ENCODE measurements around the gene LRIF1.
"Not testable (repeated sequence)": the region's sequence is repeated elsewhere in the genome, so short reads cannot be mapped to it uniquely, and the experiment has no call there.

LRIF1 gene, protein sequence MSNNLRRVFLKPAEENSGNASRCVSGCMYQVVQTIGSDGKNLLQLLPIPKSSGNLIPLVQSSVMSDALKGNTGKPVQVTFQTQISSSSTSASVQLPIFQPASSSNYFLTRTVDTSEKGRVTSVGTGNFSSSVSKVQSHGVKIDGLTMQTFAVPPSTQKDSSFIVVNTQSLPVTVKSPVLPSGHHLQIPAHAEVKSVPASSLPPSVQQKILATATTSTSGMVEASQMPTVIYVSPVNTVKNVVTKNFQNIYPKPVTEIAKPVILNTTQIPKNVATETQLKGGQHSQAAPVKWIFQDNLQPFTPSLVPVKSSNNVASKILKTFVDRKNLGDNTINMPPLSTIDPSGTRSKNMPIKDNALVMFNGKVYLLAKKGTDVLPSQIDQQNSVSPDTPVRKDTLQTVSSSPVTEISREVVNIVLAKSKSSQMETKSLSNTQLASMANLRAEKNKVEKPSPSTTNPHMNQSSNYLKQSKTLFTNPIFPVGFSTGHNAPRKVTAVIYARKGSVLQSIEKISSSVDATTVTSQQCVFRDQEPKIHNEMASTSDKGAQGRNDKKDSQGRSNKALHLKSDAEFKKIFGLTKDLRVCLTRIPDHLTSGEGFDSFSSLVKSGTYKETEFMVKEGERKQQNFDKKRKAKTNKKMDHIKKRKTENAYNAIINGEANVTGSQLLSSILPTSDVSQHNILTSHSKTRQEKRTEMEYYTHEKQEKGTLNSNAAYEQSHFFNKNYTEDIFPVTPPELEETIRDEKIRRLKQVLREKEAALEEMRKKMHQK
- 7.8 to 22.7 reads per million in 2 donors for total RNA-seq

DNA sequence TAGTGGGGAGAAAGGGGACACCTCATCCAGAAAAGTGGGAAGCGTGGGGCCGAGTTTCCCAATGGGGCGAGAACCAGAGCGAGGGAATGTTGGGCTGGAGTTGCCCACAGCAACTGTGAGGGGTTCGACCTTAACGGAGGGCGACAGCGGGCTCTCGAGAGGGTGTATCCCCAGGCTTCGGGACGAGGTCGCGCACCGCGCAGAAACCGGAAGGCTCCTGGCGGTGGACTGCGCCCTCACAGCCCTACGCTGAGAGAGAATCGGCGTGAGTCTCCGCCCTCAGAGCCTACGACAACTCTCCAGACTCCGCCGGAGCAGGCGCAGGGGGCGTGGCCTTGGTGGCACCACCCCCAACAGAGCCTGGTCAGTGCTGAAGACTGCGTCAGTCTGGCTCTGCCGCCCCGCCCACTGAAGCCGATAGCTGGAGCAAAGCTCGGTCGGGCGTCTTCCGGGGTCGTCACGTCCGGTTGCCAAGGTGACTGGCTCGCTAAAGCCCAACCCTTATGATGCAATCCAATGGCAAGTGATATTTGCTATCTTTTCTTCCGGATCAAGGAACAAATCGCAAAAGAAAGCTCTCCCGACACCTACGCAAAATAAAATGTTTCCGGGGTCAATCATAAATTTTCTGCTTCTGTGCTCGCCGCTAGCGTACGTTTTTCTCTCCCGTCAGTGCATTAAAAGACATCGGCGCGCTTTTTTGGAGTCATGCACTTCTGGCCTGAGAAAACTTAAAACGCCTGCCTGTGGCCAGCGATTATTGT, at the start of gene LRIF1:
Gene LRIF1, minus strand, starts transcription at position 232 of the 764 bp plus-strand sequence. CDS start 234 bp downstream, outside the sequence.
- DNase-seq: peak; percentile 99 to 100 (median 100)

DNA sequence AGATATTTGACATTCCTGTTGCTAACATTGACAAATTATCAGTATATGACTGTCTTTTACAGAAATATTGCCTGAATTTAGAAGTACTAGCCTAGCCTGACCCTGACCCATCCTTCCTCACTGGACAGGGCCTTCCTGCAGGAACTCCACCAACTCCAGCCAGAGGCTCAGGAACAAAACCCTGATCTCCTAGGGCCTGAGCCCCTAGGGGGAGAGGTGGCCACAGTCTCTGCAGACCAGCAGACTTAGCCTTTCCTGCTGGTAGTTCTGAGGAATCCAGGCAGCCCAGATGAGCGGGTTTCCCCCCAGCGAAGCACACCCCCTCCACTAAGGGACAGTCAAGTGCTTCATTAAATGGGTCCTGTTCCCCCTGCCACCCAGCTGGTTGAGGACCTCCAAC, 44.3 kb upstream of the LRIF1 start:
- DNase-seq: no peak

DNA sequence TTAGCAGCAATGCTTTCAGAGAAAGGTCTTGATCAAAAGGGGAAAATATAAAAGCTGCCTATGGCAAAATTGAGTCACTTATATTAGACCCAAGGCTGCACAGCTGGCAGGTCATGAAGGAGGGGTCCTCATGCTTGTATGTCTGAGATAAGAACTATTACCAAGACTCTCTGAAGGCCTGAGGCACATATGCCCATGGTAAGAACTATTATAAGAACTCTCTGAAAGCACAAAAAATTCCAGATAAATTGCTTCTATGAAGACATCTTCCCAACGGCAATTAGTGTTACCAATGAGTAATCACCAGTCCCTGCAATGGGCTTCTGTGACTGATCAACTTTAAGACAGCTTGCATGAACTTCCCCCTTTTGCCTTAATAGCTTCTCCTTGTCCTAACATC, 42.8 kb upstream of the LRIF1 start:
- no peak for DNase-seq

DNA sequence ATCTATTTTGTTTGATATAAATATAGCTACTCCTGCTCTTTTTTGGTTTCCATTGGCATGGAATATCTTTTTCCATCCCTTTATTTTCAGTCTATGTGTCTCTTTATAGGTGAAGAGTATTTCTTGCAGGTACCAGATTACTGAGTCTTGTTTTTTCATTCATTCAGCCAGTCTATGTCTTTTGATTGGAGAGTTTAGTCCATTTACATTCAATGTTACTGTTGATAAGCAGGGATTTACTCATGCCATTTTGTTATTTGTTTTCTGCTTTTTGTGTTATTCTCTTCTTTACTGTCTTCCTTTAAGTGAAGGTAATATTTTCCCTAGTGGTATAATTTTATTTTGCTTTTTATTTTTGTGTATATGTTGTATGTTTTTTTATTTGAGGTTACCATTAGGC, 35.9 kb upstream of the LRIF1 start:
- DNase-seq: not testable (repeated sequence)

DNA sequence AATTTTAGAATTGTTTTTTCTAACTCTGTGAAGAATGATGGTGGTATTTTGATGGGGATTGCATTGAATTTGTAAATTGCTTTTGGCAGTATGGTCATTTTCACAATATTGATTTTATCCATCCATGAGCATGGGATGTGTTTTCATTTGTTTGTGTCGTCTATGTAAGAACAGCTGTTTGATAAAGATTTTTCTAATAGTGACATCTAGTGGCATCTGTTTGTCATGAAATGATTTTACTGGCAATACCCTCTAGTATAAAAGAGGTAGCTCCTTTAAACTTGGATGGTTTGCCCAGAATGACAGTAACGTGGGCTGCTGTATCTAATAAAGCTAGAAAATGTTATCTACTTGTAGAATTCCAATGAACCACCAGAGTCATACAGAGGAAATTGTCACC, 28.6 kb upstream of the LRIF1 start:
- peak in 2 of 5 experiments; percentile 19 to 56 for DNase-seq

DNA sequence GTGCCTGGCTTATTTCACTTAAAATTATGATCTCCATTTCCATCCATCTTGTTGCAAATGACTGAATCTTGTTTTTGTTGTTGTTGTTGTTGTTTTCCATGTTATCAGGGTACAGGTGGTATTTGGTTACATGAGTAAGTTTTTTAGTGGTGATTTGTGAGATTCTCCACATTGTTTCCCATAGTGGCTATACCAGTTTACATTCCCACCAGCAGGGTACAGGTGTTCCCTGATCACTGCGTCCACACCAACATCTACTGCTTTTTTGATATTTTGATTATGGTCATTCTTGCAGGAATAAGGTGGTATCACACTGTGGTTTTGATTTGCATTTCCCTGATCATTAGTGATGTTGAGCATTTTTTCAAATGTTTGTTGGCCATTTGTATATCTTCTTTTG, 27.6 kb upstream of the LRIF1 start:
- not testable (repeated sequence) for DNase-seq

DNA sequence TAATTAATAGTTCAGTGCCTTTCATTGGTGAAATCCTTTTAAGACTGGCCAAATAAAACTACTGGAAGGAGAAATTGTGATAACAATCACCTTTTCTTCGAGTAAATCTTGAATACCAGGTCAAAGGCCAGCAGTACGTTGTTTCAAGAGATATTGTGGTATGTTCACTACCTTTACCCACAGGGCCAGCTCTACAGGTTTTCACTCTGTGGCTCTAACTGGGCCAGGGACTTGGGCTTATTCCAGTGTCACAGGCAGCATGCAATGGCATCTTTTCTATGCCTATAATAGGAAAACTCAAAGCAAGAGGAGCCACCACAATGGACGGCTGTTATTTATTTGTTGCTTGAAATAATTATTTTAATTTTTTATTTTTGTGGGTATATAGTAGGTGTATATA, 26.8 kb upstream of the LRIF1 start:
- DNase-seq: no peak

DNA sequence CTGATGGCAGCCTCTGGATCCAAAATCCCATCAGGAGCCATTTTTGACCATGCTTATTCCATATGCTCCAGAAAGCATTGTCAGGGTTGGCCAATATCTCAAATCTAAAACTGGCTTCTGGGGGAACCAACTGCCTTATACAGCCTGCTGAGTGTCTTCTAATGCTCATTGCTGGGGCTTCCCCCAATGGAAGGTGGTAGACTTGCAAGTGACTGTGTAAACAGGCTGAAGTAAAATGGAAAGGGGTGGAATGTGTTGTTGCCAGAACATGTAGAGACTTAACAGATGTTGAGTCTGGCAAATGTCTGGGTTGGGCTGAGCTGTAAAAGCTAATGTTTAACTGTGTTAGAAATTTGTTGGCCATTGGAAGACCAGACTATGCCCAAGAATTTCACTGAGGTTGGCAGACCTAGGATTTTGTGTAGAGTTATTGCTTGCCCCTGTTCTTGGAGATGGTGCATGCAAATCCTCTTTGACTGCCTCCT, 22.7 kb upstream of the LRIF1 start:
- no peak for DNase-seq

DNA sequence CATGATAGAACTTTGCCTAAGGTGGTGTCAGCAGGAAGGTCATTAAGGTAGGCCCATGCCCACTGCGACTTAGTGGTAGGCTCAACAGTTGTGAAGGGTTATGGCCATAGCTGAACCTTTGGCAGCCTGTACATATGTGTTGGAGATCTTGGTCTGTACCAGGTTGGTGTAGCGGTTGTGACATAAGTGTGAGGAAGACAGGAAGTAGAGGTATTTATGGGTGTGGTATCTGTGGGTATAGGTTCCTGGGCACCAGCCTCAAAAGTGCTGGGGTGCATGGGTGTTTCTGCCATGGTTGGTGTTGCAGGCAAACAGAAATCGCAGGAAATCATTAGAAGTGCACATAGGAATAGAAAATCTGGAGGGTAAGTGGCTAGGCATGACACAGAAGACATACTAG, 18.6 kb upstream of the LRIF1 start:
- peak in 2 of 5 experiments; percentile 67 to 73 for DNase-seq

DNA sequence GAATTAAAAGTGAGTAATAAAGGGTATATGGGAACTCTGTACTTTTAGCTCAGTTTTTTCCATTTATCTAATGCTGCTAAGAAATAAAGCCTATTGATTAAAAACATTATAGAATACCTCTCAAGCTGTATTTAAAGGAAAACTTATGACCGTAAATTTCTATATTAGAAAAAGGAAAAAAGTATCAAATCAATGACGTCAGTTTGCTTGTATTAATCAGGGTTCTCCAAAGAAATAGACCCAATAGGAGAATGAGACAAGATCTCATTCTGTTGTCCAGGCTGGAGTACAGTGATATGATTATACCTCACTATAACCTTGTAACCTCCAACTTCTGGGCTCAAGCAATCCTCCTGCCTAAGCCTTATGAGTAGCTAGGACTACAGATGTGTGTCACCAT, 15.4 kb upstream of the LRIF1 start:
- no peak for DNase-seq

DNA sequence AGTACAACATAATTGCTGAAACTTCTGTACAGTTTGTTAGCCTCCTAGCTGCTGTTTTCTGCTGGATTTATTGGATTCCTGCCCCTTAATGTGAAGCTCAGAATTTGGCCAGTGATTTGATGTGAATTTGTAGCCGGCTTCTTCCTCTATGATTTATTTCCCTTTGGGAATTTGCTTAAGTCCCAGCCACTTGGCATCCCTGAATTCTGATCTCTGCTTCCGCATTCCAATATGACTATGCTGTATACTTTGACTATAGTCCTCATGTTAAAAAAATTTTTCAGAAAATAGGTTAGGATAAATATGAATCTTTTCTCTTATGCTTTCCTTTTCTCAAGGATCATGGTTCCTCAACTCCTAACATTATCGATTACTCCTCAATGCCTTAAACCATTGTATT, 12.4 kb upstream of the LRIF1 start:
- DNase-seq: no peak

DNA sequence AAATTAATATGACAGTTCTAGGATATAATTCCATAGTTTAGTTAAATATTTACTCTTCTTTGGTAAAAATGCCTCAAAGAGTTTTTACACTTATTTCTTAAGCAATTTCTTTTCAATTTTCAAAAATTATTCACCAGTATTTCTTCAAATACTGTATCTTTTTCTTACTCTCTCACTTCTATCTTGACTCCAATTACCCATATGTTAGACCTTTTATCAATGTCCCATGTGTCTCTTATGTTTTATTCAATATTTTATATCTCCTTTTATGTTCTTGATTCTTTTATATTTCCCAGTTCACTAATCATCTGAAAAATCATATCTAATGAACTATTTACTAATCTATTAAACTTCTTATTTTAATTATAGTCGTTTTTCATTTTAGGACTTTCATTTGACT, 11.5 kb upstream of the LRIF1 start:
- DNase-seq: no peak

DNA sequence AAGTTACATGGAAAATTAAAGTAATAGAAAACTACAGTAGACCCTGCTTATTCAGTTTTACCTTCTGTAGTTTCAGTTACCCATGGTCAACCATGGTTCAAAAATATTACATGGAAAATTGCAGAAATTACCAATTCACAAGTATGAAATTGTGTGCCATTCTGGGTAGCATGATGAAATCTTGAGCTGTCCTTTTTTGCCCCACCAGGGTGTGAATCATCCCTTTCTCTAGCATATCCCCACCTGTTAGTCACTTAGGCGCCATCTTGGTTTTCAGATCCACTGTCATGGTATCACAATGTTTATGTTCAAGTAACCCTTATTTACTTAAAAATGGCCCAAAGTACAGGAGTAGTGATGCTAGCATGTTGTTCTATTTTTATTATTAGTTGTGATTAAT, 3.5 kb upstream of the LRIF1 start:
- no peak for DNase-seq

DNA sequence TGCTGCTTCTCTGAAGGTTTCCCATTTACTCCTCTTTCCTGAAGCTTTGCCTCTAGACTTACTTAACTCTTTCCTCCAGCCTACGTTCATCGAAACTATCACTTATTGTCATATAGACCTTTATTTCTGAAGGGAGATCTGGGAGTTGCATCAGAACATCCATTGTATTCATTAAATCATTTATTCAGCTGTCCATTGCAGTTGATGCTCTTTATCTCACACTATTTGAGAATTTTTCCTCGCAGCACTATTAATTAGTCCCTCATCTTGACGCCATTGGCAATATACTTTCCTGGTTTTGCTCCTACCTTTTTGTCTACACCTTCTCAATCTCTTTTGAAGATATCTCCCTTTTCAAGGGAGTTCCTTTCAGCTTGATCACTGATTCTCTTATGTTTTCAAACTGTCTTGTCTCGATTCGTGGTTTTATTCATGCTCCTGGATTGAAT, 757 bp upstream of the LRIF1 start:
- no peak for DNase-seq

DNA sequence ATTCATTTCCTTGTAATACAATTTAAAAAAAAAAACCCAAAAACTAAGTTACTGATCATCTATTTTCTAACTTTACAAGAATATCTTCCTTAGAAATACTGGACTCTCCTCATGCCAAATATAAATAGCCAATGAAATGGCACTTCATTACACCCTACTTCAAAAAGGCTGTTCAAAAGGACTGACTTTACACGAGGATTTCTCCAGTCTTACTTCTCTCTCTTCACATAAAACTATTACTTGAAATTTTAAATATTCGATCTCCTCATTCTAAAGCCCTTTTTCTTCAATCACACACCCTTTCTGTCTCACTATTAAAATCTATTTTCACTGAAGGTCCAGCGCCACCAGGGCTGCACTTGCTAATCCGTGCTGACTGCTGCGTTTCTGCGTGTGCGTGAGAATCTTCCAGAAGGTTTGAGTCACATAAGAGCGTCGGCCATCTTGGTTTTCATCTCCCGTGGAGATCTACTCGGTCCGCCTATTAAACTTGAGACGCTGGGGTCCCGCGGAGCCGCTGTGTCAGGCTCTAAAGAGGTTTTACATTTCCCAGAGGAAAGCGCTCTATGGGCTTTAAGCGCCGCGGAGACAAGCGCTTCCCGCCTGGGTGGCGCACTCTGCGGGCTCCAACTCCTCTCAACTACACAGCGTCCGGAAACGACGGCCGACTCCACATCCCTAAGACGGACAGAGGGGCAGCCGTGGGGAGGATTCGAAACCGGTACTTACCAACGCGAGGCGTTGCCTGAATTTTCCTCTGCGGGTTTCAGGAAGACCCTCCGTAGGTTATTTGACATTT, 631 bp downstream of the LRIF1 start:
- peak; percentile 17 to 91 (median 32) for DNase-seq

DNA sequence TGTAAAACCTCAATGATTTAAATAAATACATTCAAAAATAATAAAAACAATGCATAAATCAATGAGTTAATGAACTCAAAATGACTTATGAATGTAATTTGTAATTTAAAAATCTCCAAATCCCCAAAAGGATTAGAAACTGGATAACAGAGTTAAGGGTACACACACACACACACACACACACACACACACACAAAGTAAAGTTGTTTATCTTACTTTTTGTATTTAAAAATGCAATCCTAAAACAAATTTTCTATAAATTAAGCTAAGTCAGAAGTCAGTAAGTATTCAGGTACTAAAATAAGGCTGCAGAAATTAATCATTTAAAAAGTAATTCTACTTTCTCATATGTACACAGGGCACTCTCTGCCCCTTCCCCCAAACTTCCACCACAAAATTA, 1.8 kb downstream of the LRIF1 start:
- no peak for DNase-seq

DNA sequence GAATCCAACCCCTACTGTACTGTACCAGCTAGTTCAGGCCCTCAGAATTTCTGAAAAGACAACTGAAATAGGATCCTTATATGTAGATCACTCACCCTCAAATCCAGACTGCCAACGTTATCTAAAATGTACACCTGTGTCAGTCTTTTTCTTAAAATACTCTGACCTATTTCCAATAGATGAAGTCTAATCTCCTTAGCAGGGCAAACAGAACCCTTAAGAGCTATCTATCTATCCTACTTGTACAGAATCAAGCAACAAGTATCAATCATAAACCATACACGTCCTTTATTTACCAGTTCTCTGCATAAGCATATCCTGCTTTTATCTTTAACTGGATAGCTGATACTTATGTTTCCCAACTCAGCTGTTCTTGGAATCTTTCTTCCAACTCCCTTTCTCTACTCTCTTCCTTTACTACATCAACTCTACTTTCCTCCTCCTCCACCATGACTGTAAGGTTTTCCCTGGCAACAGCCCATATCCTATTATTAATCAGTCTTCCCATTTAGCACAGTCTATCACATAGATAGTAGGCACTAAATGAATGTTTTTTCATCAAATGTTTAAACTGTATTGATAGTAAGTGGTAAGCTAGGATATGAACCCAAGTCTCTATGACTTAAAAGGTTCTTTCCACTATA, 2.8 kb downstream of the LRIF1 start:
- DNase-seq: no peak

DNA sequence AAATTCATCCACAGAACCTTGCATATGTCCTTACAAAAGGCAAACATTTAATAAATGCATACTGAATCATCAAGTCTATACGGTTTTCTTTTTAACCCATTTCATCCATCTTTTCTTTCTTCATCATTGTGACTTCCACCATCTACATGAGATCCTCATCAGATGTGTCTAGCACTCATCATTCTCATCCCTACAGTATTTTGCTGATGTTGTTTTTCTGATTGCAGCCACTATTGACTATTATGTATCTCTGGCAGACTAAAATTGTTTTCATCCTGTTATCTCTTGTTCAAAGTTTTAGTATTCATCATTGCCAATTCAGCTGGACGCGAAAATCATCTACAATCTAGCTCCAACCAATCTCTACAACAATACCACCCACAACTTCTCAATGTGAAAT, 5.9 kb downstream of the LRIF1 start:
- DNase-seq: no peak

DNA sequence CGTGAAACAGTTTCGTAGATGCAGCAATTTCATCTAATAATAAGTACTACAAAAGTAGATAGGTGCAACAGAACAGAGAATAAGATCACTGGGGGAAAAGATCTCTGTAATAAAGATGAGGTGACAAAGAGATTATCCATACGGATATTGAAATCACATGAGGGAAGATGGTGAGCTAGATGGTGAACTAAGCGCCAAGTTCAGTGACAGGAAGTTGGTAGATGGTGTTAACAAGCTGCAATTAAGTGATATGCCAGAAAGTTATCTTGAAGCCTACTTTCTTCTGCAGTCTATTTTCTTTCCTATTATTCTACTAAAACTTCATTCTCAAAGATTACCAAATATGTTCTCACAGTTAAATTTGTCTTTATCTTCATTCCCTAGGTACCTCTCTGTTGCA, 7.1 kb downstream of the LRIF1 start:
- DNase-seq: no peak

DNA sequence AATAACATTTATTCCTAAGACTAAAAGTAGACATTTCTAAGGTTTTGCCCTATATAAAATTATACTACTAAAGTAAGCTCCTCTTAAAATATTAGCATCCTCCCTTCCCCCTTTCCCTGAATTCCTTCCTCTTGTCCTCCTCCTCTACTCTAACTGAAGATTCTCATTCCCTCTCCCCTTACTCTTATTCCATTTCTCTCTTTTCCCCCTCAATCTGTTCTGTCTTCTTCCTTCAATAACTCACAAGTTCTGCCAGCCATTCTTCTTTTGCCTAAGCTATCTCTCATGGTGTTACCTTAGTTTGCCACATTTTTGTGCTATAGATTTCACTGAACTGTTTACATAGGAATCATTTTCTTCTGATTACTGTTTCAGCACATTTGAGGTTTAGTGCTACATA, 10.7 kb downstream of the LRIF1 start:
- DNase-seq: no peak

DNA sequence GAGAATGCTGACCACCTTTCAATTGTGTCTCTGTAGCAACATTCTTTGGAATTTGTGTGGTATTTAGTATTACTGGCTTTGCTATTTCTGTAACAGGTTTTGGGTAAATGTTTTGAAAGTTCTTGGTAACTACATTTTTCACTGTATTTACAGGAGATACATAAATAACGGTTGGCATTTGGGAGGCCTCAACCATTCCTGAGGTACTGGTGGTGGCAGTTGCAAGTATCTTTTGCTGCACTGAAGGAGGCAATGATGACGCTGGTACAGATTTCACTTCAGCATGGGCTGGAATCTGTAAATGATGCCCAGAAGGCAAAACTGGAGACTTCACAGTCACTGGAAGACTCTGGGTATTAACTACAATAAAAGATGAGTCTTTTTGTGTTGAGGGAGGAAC, 11.7 kb downstream of the LRIF1 start:
- no peak for DNase-seq

DNA sequence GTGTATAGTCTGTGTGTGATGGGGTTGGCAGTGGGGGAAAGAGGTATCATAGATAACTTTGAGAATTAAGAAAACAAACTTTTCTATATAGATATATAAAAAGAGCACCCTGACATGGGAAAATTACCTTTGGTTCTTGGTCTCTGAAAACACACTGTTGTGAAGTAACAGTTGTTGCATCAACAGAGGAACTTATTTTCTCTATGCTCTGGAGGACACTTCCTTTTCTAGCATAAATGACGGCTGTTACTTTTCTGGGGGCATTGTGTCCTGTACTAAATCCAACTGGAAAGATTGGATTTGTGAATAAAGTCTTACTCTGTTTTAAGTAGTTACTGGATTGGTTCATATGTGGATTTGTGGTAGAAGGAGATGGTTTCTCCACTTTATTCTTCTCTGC, 12.6 kb downstream of the LRIF1 start:
- no peak for DNase-seq
